Prostate gland (tissue), 2 donors: ENCODE measurements around the gene ACKR3. TPM values are rescaled to one million over a fixed set of nuclear protein-coding genes. Genes with fewer than 3 reads are reported as not detected.

Source experiments
- DNase-seq: peaks from one replicate; pipeline ENCODE4 v3.0.0-alpha.2; 2019; ENCODE audit warnings: low spot score
- H3K27ac ChIP-seq, 2 donors: fragments of 200-600 bp; sonication (generic); 2 replicates each; pipeline ENCODE4 v1.5.1; 2017 to 2019
- H3K27me3 ChIP-seq: fragments of 200-600 bp; sonication (generic); replicated peaks from 2 replicates; pipeline ENCODE4 v1.5.1; 2019; ENCODE audit not compliant: insufficient read depth
- H3K36me3 ChIP-seq, 2 donors: fragments of 200-600 bp; sonication (generic); 1 replicate in 1 of 2; 2 replicates in 1 of 2; pipeline versions ENCODE4 v1.5.1 to v1.8.1; 2017 to 2019
- H3K4me1 ChIP-seq: fragments of 200-600 bp; sonication (generic); replicated peaks from 2 replicates; pipeline ENCODE4 v1.5.1; 2019
- H3K4me3 ChIP-seq, 2 donors: fragments of 200-600 bp; sonication (generic); 2 replicates each; pipeline ENCODE4 v1.5.1; 2017 to 2019
- H3K9me3 ChIP-seq: fragments of 200-600 bp; sonication (generic); 2 replicates; pipeline ENCODE4 v1.5.1; 2017
- CTCF ChIP-seq, 4 experiments: fragments of 200-600 bp in 2 of 4; fragments of 450-650 bp in 2 of 4; sonication (generic) in 2 of 4; IDR thresholded peaks; 1 replicate in 3 of 4; 2 replicates in 1 of 4; pipeline ENCODE4 v1.5.1; 2016 to 2019; ENCODE audit warnings: antibody characterized with exemption in 4 of 4, mild to moderate bottlenecking in 2 of 4, moderate library complexity in 2 of 4
- POLR2A ChIP-seq: fragments of 450-650 bp; IDR thresholded peaks from one replicate; pipeline ENCODE4 v1.6.1; 2016; ENCODE audit warnings: antibody characterized with exemption, mild to moderate bottlenecking
- POLR2AphosphoS5 ChIP-seq: sonication (generic); formaldehyde crosslinking; IDR thresholded peaks from one replicate; pipeline ENCODE4 v1.6.1; 2017; ENCODE audit warnings: antibody characterized with exemption
- WGBS: methylation state at CpG from one replicate; pipeline ENCODE4 v1.1.5; 2018; 5-methylcytosine and 5-hydroxymethylcytosine counted together
- intact Hi-C: fragments of 100-400 bp; cut with DNase I; formaldehyde crosslinking; loops from one replicate; pipeline ENCODE4 v1.14.2; 2022
- total RNA-seq, 2 donors: library from RNA; depleted of rRNA; stranded (reverse); fragments of >200 nt; gene quantifications; one replicate each; pipeline ENCODE4 v1.1.0, GENCODE V29; 2016

The ACKR3 gene
- total RNA-seq, 2 donors from 2014 or later = 2.1 to 19.2 TPM

- H3K9me3 ChIP-seq = no peaks in the 10 kb centered on the region
- WGBS = 96% methylated on average over 7 of the region's 7 CpGs
- no peaks in the 10 kb centered on the region for H3K36me3 ChIP-seq
- no peak overlapping the region for H3K4me3 ChIP-seq
- H3K27me3 ChIP-seq = no peaks in the 10 kb centered on the region
- no peaks in the 10 kb centered on the region for H3K4me1 ChIP-seq
- TF ChIP-seq POLR2A (no peak), POLR2AphosphoS5 (no peak), CTCF (IDR thresholded peaks at IDR 0.05) (no peak)
- DNase-seq = no peak
- intact Hi-C loops = no loop called here
- H3K27ac ChIP-seq = no peak overlapping the region
Observed at GRCh38 chr2:236581546-236581945, 11.9 kb downstream of the ACKR3 start.

GRCh38 chr2:236582968-236583367 is 13.3 kb downstream of the ACKR3 start:
- Histone ChIP-seq H3K36me3 (no peaks in the 10 kb centered on the region), H3K4me3 (no peak overlapping the region), H3K27me3 (no peaks in the 10 kb centered on the region), H3K9me3 (no peaks in the 10 kb centered on the region), H3K4me1 (no peaks in the 10 kb centered on the region), H3K27ac (no peak overlapping the region)
- TF ChIP-seq POLR2AphosphoS5 (no peak), POLR2A (no peak), CTCF (IDR thresholded peaks at IDR 0.05) (no peak)
- DNase-seq = no peak
- WGBS = 96% methylated on average over 5 of the region's 5 CpGs
- intact Hi-C loops = no loop called here

- TF ChIP-seq CTCF (IDR thresholded peaks at IDR 0.05) = no peak
- no peaks in the 10 kb centered on the region for H3K36me3 ChIP-seq
- DNase-seq = no peak
- 94% methylated on average over 14 of the region's 14 CpGs for WGBS
- H3K27me3 ChIP-seq = no peaks in the 10 kb centered on the region
- intact Hi-C loops = no loop called here
- H3K27ac ChIP-seq = no peak overlapping the region
- no peaks in the 10 kb centered on the region for H3K9me3 ChIP-seq
- H3K4me3 ChIP-seq = no peak overlapping the region
- H3K4me1 ChIP-seq = no peaks in the 10 kb centered on the region
Observed at GRCh38 chr2:236583621-236584203, 14.1 kb downstream of the ACKR3 start.

- 87% methylated on average over 16 of the region's 16 CpGs for WGBS
- H3K4me1 ChIP-seq = no peaks in the 10 kb centered on the region
- intact Hi-C loops = no loop called here
- H3K9me3 ChIP-seq = no peaks in the 10 kb centered on the region
- no peaks in the 10 kb centered on the region for H3K27me3 ChIP-seq
- DNase-seq = no peak
- no peak overlapping the region for H3K4me3 ChIP-seq
- H3K27ac ChIP-seq = no peak overlapping the region
- TF ChIP-seq POLR2AphosphoS5 (no peak), POLR2A (no peak), CTCF (IDR thresholded peaks at IDR 0.05) (no peak)
- no peaks in the 10 kb centered on the region for H3K36me3 ChIP-seq
Observed at GRCh38 chr2:236584521-236585384, 15.1 kb downstream of the ACKR3 start.

GRCh38 chr2:236585966-236586365 is 16.3 kb downstream of the ACKR3 start:
- H3K4me1 ChIP-seq = no peaks in the 10 kb centered on the region
- H3K27ac ChIP-seq = no peak overlapping the region
- intact Hi-C loops = no loop called here
- DNase-seq = no peak
- WGBS = 85% methylated on average over 5 of the region's 5 CpGs
- H3K27me3 ChIP-seq = no peaks in the 10 kb centered on the region
- H3K4me3 ChIP-seq = no peak overlapping the region
- no peaks in the 10 kb centered on the region for H3K36me3 ChIP-seq
- no peaks in the 10 kb centered on the region for H3K9me3 ChIP-seq
- TF ChIP-seq CTCF (IDR thresholded peaks at IDR 0.05) = no peak
- no peak for TF ChIP-seq POLR2AphosphoS5
- no peak for TF ChIP-seq POLR2A
